WERI-Rb-1 (cell line): ENCODE measurements around the gene SEPTIN14.
"Not testable (repeated sequence)": the region's sequence is repeated elsewhere in the genome, so short reads cannot be mapped to it uniquely, and the experiment has no call there.

Experiments used
- DNase-seq: peaks from one replicate; pipeline ENCODE4 v3.0.0-alpha.2; 2020
- H3K27ac ChIP-seq: fragments of 250-450 bp; sonication (Bioruptor Pico); 2 replicates; pipeline ENCODE4 v1.5.1; 2020; ENCODE audit warnings: mild to moderate bottlenecking, moderate library complexity
- H3K27me3 ChIP-seq: fragments of 250-450 bp; sonication (Bioruptor Pico); 2 replicates; pipeline ENCODE4 v1.5.1; 2021; ENCODE audit warnings: mild to moderate bottlenecking, low read depth, moderate library complexity; ENCODE audit not compliant: insufficient read depth, severe bottlenecking
- H3K36me3 ChIP-seq: fragments of 250-450 bp; sonication (Bioruptor Pico); 2 replicates; pipeline ENCODE4 v1.5.1; 2020; ENCODE audit warnings: mild to moderate bottlenecking, moderate library complexity
- H3K4me3 ChIP-seq: 2 replicates; pipeline ENCODE4 v1.5.1; 2011; ENCODE audit warnings: low read depth, mild to moderate bottlenecking, control low read depth, low read length
- H3K9me3 ChIP-seq: fragments of 250-450 bp; sonication (Bioruptor Pico); 2 replicates; pipeline ENCODE4 v1.5.1; 2021; ENCODE audit warnings: mild to moderate bottlenecking, moderate library complexity; ENCODE audit not compliant: severe bottlenecking
- TF ChIP-seq, protein P1 (sequence below): IDR thresholded peaks from 2 replicates; pipeline ENCODE4 v1.5.1; 2011; ENCODE audit warnings: low read depth, mild to moderate bottlenecking, control low read depth, inconsistent platforms, low read length

Gene SEPTIN14

GRCh38 chr7:55775051-55775420, 87.5 kb downstream of the SEPTIN14 start:
- no peaks in the 10 kb centered on the region for H3K9me3 ChIP-seq
- no peak overlapping the region for H3K4me3 ChIP-seq
- TF ChIP-seq, protein P1, sequence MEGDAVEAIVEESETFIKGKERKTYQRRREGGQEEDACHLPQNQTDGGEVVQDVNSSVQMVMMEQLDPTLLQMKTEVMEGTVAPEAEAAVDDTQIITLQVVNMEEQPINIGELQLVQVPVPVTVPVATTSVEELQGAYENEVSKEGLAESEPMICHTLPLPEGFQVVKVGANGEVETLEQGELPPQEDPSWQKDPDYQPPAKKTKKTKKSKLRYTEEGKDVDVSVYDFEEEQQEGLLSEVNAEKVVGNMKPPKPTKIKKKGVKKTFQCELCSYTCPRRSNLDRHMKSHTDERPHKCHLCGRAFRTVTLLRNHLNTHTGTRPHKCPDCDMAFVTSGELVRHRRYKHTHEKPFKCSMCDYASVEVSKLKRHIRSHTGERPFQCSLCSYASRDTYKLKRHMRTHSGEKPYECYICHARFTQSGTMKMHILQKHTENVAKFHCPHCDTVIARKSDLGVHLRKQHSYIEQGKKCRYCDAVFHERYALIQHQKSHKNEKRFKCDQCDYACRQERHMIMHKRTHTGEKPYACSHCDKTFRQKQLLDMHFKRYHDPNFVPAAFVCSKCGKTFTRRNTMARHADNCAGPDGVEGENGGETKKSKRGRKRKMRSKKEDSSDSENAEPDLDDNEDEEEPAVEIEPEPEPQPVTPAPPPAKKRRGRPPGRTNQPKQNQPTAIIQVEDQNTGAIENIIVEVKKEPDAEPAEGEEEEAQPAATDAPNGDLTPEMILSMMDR = no peak
- H3K27ac ChIP-seq = no peak overlapping the region
- H3K27me3 ChIP-seq = peaks cover 32% of the 10 kb centered on the region
- no peaks in the 10 kb centered on the region for H3K36me3 ChIP-seq
- no peak for DNase-seq

GRCh38 chr7:55774327-55775050, 88.1 kb downstream of the SEPTIN14 start:
- H3K9me3 ChIP-seq = no peaks in the 10 kb centered on the region
- H3K4me3 ChIP-seq = no peak overlapping the region
- H3K27ac ChIP-seq = no peak overlapping the region
- DNase-seq = no peak
- peaks cover 32% of the 10 kb centered on the region for H3K27me3 ChIP-seq
- H3K36me3 ChIP-seq = no peaks in the 10 kb centered on the region
- TF ChIP-seq, protein P1 = no peak

- DNase-seq = no peak
- Histone ChIP-seq H3K4me3 (no peak overlapping the region), H3K9me3 (no peaks in the 10 kb centered on the region), H3K27me3 (peaks cover 21% of the 10 kb centered on the region), H3K27ac (no peak overlapping the region), H3K36me3 (no peaks in the 10 kb centered on the region)
- TF ChIP-seq, protein P1 = no peak
Measured at GRCh38 chr7:55770778-55771177, 91.8 kb downstream of the SEPTIN14 start.

GRCh38 chr7:55753274-55753862, 109.2 kb downstream of the SEPTIN14 start:
- not testable (repeated sequence) for DNase-seq, H3K4me3 ChIP-seq, H3K36me3 ChIP-seq, H3K27me3 ChIP-seq, H3K9me3 ChIP-seq, H3K27ac ChIP-seq

DNA sequence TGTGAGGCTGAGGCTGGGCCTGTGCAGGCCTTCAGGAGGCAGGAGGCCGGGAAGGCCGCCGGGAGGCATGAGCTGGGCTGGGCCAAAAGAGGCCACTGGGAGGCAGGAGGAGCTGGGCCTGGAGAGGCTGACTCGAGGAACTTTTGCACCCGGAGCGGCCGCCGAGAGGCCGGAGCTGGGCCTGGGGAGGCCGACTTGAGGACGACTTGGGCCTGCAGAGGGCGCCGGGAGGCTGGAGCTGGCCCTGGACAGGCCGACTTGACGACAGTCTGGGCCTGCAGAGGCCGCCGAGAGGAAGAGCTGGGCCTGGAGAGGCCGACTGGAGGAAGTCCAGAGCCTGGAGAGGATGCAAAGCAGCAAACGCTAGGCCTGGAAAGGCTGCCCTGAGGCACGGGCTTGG, 117.8 kb downstream of the SEPTIN14 start:
- H3K4me3 ChIP-seq, H3K27ac ChIP-seq, H3K36me3 ChIP-seq, H3K27me3 ChIP-seq, H3K9me3 ChIP-seq: not testable (repeated sequence)
- TF ChIP-seq, protein P1 = peak; percentile 26; the same call in 1 of the 2 replicates
- peak; percentile 41 for DNase-seq
